ENCODE measurements around the gene RAB30. TPM values are rescaled to one million over a fixed set of nuclear protein-coding genes. Genes with fewer than 3 reads are reported as not detected.

Gene RAB30
- total and polyA plus RNA-seq, 5 donors from 2014 or later, result 13.3 to 66.3 (median 22.2) TPM

- peaks cover 4% of the 10 kb centered on the region for H3K27me3 Mint-ChIP-seq
- no peak overlapping the region for H3K27ac ChIP-seq (ENCODE audit: insufficient read depth, low read length, poor library complexity, severe bottlenecking)
- H3K36me3 ChIP-seq (ENCODE audit: control insufficient read depth, insufficient read depth, low read length), result peaks cover 2% of the 10 kb centered on the region
- no peak for DNase-seq
- H3K27ac Mint-ChIP-seq, result peak overlapping the region in 2 of 3 donors; percentile 88 to 89
- H3K9me3 ChIP-seq (ENCODE audit: control insufficient read depth in 2 of 2, low read length in 2 of 2), result no peaks in the 10 kb centered on the region
- peaks cover 10% of the 10 kb centered on the region for H3K36me3 Mint-ChIP-seq
- H3K4me1 Mint-ChIP-seq, result peaks cover 23 to 58% (median 26%) of the 10 kb centered on the region in 4 donors
- ATAC-seq (ENCODE audit: low read depth in 2 of 2), result no peak
- no peaks in the 10 kb centered on the region for H3K27me3 ChIP-seq (ENCODE audit: control insufficient read depth, insufficient read depth, low read length)
- H3K4me1 ChIP-seq (ENCODE audit: control insufficient read depth, insufficient read depth, low read length, poor library complexity, severe bottlenecking), result peaks cover 8% of the 10 kb centered on the region
- H3K4me3 ChIP-seq (ENCODE audit: low read depth, low read length), result no peak overlapping the region
- H3K4me3 Mint-ChIP-seq, result no peak overlapping the region
- no peaks in the 10 kb centered on the region for H3K9me3 Mint-ChIP-seq
Observed at GRCh38 chr11:83007477-83007876, 64.2 kb downstream of the RAB30 start.

DNA sequence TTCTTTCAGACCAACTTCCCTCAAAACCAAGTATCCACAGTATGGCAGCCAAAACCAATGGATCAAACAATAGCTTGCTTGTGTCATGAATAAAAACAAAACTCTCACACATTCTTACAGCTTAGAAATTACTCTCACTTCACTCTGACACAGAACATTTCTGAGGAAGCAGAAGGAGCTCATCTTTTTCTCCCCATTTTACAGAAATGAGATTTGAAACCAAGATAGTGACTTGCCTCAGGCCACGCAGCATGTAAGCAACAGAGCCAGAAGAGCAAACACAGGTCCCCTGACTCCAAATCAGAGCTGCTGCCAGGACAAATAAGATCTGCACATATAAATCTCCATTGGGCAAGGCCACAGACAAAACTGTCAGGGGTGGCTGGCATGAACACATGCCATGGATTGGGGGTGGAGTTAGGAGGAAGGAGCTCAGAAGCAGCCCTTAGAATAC is 64.8 kb downstream of the RAB30 start:
- H3K27me3 ChIP-seq (ENCODE audit: control insufficient read depth, insufficient read depth, low read length), result no peaks in the 10 kb centered on the region
- peaks cover 11% of the 10 kb centered on the region for H3K4me1 ChIP-seq (ENCODE audit: control insufficient read depth, insufficient read depth, low read length, poor library complexity, severe bottlenecking)
- Mint-ChIP-seq H3K9me3 (no peaks in the 10 kb centered on the region), H3K4me3 (peak overlapping the region in 1 of 4 donors; percentile 28), H3K36me3 (peaks cover 10% of the 10 kb centered on the region), H3K27me3 (peaks cover 4% of the 10 kb centered on the region), H3K27ac (peak overlapping the region in 2 of 3 donors; percentile 35 to 55), H3K4me1 (peaks cover 27 to 60% (median 31%) of the 10 kb centered on the region in 4 donors)
- no peak overlapping the region for H3K4me3 ChIP-seq (ENCODE audit: low read depth, low read length)
- H3K36me3 ChIP-seq (ENCODE audit: control insufficient read depth, insufficient read depth, low read length), result peaks cover 2% of the 10 kb centered on the region
- no peak overlapping the region for H3K27ac ChIP-seq (ENCODE audit: insufficient read depth, low read length, poor library complexity, severe bottlenecking)
- ATAC-seq (ENCODE audit: low read depth in 2 of 2), result no peak
- peak in 1 of 3 donors; percentile 30 for DNase-seq
- H3K9me3 ChIP-seq (ENCODE audit: control insufficient read depth in 2 of 2, low read length in 2 of 2), result no peaks in the 10 kb centered on the region

- Histone ChIP-seq H3K9me3 (ENCODE audit: control insufficient read depth in 2 of 2, low read length in 2 of 2) (no peaks in the 10 kb centered on the region), H3K4me1 (ENCODE audit: control insufficient read depth, insufficient read depth, low read length, poor library complexity, severe bottlenecking) (peaks cover 17% of the 10 kb centered on the region), H3K4me3 (ENCODE audit: low read depth, low read length) (no peak overlapping the region), H3K27ac (ENCODE audit: insufficient read depth, low read length, poor library complexity, severe bottlenecking) (no peak overlapping the region), H3K36me3 (ENCODE audit: control insufficient read depth, insufficient read depth, low read length) (no peaks in the 10 kb centered on the region), H3K27me3 (ENCODE audit: control insufficient read depth, insufficient read depth, low read length) (no peaks in the 10 kb centered on the region)
- Mint-ChIP-seq H3K27me3 (peaks cover 4% of the 10 kb centered on the region), H3K9me3 (peaks cover 0 to 1% (median 0%) of the 10 kb centered on the region in 7 donors), H3K4me3 (no peak overlapping the region), H3K4me1 (peaks cover 29 to 62% (median 37%) of the 10 kb centered on the region in 4 donors), H3K27ac (peak overlapping the region in 1 of 3 donors; percentile 74), H3K36me3 (peaks cover 10% of the 10 kb centered on the region)
- DNase-seq (peak in 1 of 3 donors; percentile 18), ATAC-seq (ENCODE audit: low read depth in 2 of 2) (no peak)
Observed at GRCh38 chr11:83004746-83005556, 66.7 kb downstream of the RAB30 start.

- DNase-seq (no peak), ATAC-seq (ENCODE audit: low read depth in 2 of 2) (no peak)
- Mint-ChIP-seq H3K4me3 (peak overlapping the region in 2 of 4 donors; percentile 16 to 68), H3K27me3 (peaks cover 4% of the 10 kb centered on the region), H3K27ac (peak overlapping the region in 2 of 3 donors; percentile 39 to 78), H3K36me3 (peaks cover 8% of the 10 kb centered on the region), H3K4me1 (peaks cover 22 to 68% (median 38%) of the 10 kb centered on the region in 4 donors), H3K9me3 (peaks cover 0 to 1% (median 0%) of the 10 kb centered on the region in 7 donors)
- Histone ChIP-seq H3K27ac (ENCODE audit: insufficient read depth, low read length, poor library complexity, severe bottlenecking) (no peak overlapping the region), H3K4me1 (ENCODE audit: control insufficient read depth, insufficient read depth, low read length, poor library complexity, severe bottlenecking) (peaks cover 15% of the 10 kb centered on the region), H3K36me3 (ENCODE audit: control insufficient read depth, insufficient read depth, low read length) (no peaks in the 10 kb centered on the region), H3K27me3 (ENCODE audit: control insufficient read depth, insufficient read depth, low read length) (no peaks in the 10 kb centered on the region), H3K9me3 (ENCODE audit: control insufficient read depth in 2 of 2, low read length in 2 of 2) (no peaks in the 10 kb centered on the region), H3K4me3 (ENCODE audit: low read depth, low read length) (no peak overlapping the region)
Observed at GRCh38 chr11:83002522-83002921, 69.2 kb downstream of the RAB30 start.

DNA sequence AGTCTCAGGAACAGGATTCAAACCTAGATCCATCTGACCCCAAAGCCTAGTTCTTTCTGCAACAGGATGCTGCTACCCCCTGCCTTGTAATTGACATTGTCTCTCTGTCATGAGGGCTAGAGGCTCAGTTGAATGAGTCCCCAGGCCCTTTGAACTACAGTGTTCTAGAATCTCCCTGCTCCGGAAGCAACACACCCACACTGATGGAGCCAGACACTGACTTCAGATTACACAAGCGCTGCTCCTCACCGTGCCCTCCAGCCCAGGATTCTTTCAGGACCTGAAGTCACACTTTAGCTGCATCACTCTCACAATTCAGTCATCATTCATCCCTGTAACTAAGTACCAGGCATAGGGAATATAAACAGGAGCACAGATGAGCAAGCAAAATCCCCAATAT is 69.6 kb downstream of the RAB30 start:
- Histone ChIP-seq H3K27ac (ENCODE audit: insufficient read depth, low read length, poor library complexity, severe bottlenecking) (no peak overlapping the region), H3K4me1 (ENCODE audit: control insufficient read depth, insufficient read depth, low read length, poor library complexity, severe bottlenecking) (peaks cover 18% of the 10 kb centered on the region), H3K9me3 (ENCODE audit: control insufficient read depth in 2 of 2, low read length in 2 of 2) (no peaks in the 10 kb centered on the region), H3K27me3 (ENCODE audit: control insufficient read depth, insufficient read depth, low read length) (no peaks in the 10 kb centered on the region), H3K36me3 (ENCODE audit: control insufficient read depth, insufficient read depth, low read length) (no peaks in the 10 kb centered on the region), H3K4me3 (ENCODE audit: low read depth, low read length) (no peak overlapping the region)
- ATAC-seq (ENCODE audit: low read depth in 2 of 2), result peak; percentile 85 to 86
- peaks cover 0 to 1% (median 0%) of the 10 kb centered on the region in 7 donors for H3K9me3 Mint-ChIP-seq
- peak overlapping the region; percentile 39 to 78 (median 56) for H3K27ac Mint-ChIP-seq
- H3K4me3 Mint-ChIP-seq, result peak overlapping the region; percentile 7 to 68 (median 34)
- H3K4me1 Mint-ChIP-seq, result peaks cover 23 to 68% (median 41%) of the 10 kb centered on the region in 4 donors
- peak in 2 of 3 donors; percentile 32 to 69 for DNase-seq
- peaks cover 4% of the 10 kb centered on the region for H3K27me3 Mint-ChIP-seq
- peaks cover 12% of the 10 kb centered on the region for H3K36me3 Mint-ChIP-seq

- ATAC-seq (ENCODE audit: low read depth in 2 of 2), result no peak
- Histone ChIP-seq H3K4me3 (ENCODE audit: low read depth, low read length) (no peak overlapping the region), H3K27ac (ENCODE audit: insufficient read depth, low read length, poor library complexity, severe bottlenecking) (no peak overlapping the region)
Observed at GRCh38 chr11:83000381-83000780, 71.3 kb downstream of the RAB30 start.

GRCh38 chr11:82999232-82999631 is 72.5 kb downstream of the RAB30 start:
- no peaks in the 10 kb centered on the region for H3K9me3 ChIP-seq (ENCODE audit: control insufficient read depth in 2 of 2, low read length in 2 of 2)
- ATAC-seq (ENCODE audit: low read depth in 2 of 2), result no peak
- Mint-ChIP-seq H3K9me3 (peaks cover 0 to 1% (median 0%) of the 10 kb centered on the region in 7 donors), H3K4me1 (peaks cover 22 to 69% (median 45%) of the 10 kb centered on the region in 4 donors), H3K27ac (no peak overlapping the region), H3K36me3 (peaks cover 24% of the 10 kb centered on the region), H3K27me3 (no peaks in the 10 kb centered on the region), H3K4me3 (no peak overlapping the region)
- H3K36me3 ChIP-seq (ENCODE audit: control insufficient read depth, insufficient read depth, low read length), result peaks cover 11% of the 10 kb centered on the region
- peaks cover 28% of the 10 kb centered on the region for H3K4me1 ChIP-seq (ENCODE audit: control insufficient read depth, insufficient read depth, low read length, poor library complexity, severe bottlenecking)
- no peak overlapping the region for H3K27ac ChIP-seq (ENCODE audit: insufficient read depth, low read length, poor library complexity, severe bottlenecking)
- no peak for DNase-seq
- H3K27me3 ChIP-seq (ENCODE audit: control insufficient read depth, insufficient read depth, low read length), result no peaks in the 10 kb centered on the region
- H3K4me3 ChIP-seq (ENCODE audit: low read depth, low read length), result no peak overlapping the region

More at GRCh38 chr11:83000381-83000780, 71.3 kb downstream of the RAB30 start:
- no peak for DNase-seq
- H3K27me3 Mint-ChIP-seq, result no peaks in the 10 kb centered on the region
- peaks cover 0 to 1% (median 0%) of the 10 kb centered on the region in 7 donors for H3K9me3 Mint-ChIP-seq
- H3K4me1 Mint-ChIP-seq, result peaks cover 22 to 70% (median 45%) of the 10 kb centered on the region in 4 donors
- Histone ChIP-seq H3K36me3 (ENCODE audit: control insufficient read depth, insufficient read depth, low read length) (peaks cover 9% of the 10 kb centered on the region), H3K27me3 (ENCODE audit: control insufficient read depth, insufficient read depth, low read length) (no peaks in the 10 kb centered on the region), H3K9me3 (ENCODE audit: control insufficient read depth in 2 of 2, low read length in 2 of 2) (no peaks in the 10 kb centered on the region), H3K4me1 (ENCODE audit: control insufficient read depth, insufficient read depth, low read length, poor library complexity, severe bottlenecking) (peaks cover 28% of the 10 kb centered on the region)
- no peak overlapping the region for H3K27ac Mint-ChIP-seq
- H3K36me3 Mint-ChIP-seq, result peaks cover 18% of the 10 kb centered on the region
- H3K4me3 Mint-ChIP-seq, result peak overlapping the region in 1 of 4 donors; percentile 48
